Measurements from ENCODE around the gene FREY1. TPM values are rescaled to one million over a fixed set of nuclear protein-coding genes. Genes with fewer than 3 reads are reported as not detected.

FREY1 gene
- total and polyA plus RNA-seq, 9 of the 15 experiments (the other 6 are each of a cell fraction or from before 2014, with no cell fraction given): 0.25 to 1.5 (median 1.1) TPM; not detected in 5

DNA sequence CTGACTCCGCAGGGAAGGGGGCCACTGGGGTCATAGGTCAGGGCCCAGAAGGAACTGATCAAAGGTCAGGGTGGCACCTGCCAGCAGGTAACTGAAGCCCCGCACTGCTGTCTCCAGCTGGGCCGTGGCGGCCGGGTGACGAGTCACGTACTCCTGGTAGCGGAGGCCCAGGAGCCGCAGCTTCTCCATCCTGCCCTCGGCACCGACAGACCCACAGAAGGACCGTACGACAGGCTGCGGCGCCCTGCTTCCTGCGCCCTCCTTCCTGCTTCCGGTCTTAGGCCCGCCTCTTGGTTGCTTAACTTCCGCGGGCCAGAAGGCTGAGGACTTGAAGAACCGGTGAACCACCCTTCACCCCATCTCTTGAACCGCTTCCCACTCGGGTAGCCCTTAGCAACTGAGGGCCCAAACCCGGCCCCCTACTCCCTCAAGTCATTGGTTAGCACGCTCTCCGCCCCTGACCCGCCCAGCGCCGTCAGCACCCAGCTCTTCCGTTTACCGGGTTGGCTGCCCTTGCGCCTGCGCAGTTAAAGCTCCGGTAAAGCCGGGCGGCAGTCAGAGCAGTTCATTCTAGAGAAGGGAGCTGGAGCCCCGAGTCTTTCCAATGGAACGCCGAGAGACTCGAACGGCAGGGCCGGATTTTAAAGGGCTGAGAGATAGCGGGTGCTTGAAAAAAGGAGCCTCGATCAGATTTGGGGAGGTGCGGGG lies 10.7 kb upstream of the FREY1 start, which contains the start of gene PEX16 (continued):
- TF ChIP-seq RERE (CRISPR knock-in tag; IDR thresholded peaks at IDR 0.05; ENCODE audit: borderline replicate concordance): no peak
- TF ChIP-seq IFI16 (CRISPR knock-in tag; IDR thresholded peaks at IDR 0.05): no peak
- TF ChIP-seq RNF2 (IDR thresholded peaks at IDR 0.05): no peak
- TF ChIP-seq ZNF695 (CRISPR knock-in tag; IDR thresholded peaks at IDR 0.05): no peak
- no peak for TF ChIP-seq ZNF431 (CRISPR knock-in tag; IDR thresholded peaks at IDR 0.05)
- no peak for TF ChIP-seq BHLHE40 (IDR thresholded peaks at IDR 0.05; ENCODE audit: low read length)
- TF ChIP-seq, protein P1, sequence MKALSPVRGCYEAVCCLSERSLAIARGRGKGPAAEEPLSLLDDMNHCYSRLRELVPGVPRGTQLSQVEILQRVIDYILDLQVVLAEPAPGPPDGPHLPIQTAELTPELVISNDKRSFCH (CRISPR knock-in tag; IDR thresholded peaks at IDR 0.05): no peak
- TF ChIP-seq, protein P1 (tag; IDR thresholded peaks at IDR 0.05): no peak
- peak; percentile 24 for TF ChIP-seq HMGN3 (IDR thresholded peaks at IDR 0.05; ENCODE audit: borderline replicate concordance, extremely low read depth, insufficient read length, low read depth, low read length)
- no peak for TF ChIP-seq SRSF1 (IDR thresholded peaks at IDR 0.05; ENCODE audit: low read depth, low read length)
- no peak for TF ChIP-seq OTX1 (CRISPR knock-in tag; IDR thresholded peaks at IDR 0.05)
- TF ChIP-seq ZFP30 (CRISPR knock-in tag; IDR thresholded peaks at IDR 0.05; ENCODE audit: borderline replicate concordance): no peak
- no peak for TF ChIP-seq FOSL1 (tag; conservative IDR thresholded peaks at IDR 0.05)
- TF ChIP-seq ETV6 (IDR thresholded peaks at IDR 0.05; ENCODE audit: borderline replicate concordance in 1 of 2, low read depth in 2 of 2, low read length in 1 of 2): no peak
- no peak for TF ChIP-seq ETV6 (CRISPR knock-in tag; IDR thresholded peaks at IDR 0.05; ENCODE audit: borderline replicate concordance)
- TF ChIP-seq NFYB (IDR thresholded peaks at IDR 0.05; ENCODE audit: extremely low read depth, insufficient read length): no peak
- TF ChIP-seq, protein P2, sequence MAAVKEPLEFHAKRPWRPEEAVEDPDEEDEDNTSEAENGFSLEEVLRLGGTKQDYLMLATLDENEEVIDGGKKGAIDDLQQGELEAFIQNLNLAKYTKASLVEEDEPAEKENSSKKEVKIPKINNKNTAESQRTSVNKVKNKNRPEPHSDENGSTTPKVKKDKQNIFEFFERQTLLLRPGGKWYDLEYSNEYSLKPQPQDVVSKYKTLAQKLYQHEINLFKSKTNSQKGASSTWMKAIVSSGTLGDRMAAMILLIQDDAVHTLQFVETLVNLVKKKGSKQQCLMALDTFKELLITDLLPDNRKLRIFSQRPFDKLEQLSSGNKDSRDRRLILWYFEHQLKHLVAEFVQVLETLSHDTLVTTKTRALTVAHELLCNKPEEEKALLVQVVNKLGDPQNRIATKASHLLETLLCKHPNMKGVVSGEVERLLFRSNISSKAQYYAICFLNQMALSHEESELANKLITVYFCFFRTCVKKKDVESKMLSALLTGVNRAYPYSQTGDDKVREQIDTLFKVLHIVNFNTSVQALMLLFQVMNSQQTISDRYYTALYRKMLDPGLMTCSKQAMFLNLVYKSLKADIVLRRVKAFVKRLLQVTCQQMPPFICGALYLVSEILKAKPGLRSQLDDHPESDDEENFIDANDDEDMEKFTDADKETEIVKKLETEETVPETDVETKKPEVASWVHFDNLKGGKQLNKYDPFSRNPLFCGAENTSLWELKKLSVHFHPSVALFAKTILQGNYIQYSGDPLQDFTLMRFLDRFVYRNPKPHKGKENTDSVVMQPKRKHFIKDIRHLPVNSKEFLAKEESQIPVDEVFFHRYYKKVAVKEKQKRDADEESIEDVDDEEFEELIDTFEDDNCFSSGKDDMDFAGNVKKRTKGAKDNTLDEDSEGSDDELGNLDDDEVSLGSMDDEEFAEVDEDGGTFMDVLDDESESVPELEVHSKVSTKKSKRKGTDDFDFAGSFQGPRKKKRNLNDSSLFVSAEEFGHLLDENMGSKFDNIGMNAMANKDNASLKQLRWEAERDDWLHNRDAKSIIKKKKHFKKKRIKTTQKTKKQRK (IDR thresholded peaks at IDR 0.05; ENCODE audit: borderline replicate concordance, low read depth, low read length): no peak; the same call in 1 of the 2 replicates
- TF ChIP-seq NFIX (CRISPR knock-in tag; IDR thresholded peaks at IDR 0.05; ENCODE audit: low read depth): no peak
- no peak for TF ChIP-seq KDM1A (IDR thresholded peaks at IDR 0.05)
- TF ChIP-seq DIDO1 (tag; IDR thresholded peaks at IDR 0.05; ENCODE audit: low read depth): peak; percentile 72

Data from K562 (cell line).